ENCODE measurements around the gene C1QTNF9B. TPM values are rescaled to one million over a fixed set of nuclear protein-coding genes. Genes with fewer than 3 reads are reported as not detected.
"Not testable (repeated sequence)": the region's sequence is repeated elsewhere in the genome, so short reads cannot be mapped to it uniquely, and the experiment has no call there.

Gene C1QTNF9B
- 4.1 TPM for total RNA-seq
- long read RNA-seq, result 0 reads

GRCh38 chr13:23897452-23897919 is at the start of gene C1QTNF9B:
Gene C1QTNF9B, minus strand, starts transcription at chr13:23897502.
- intact Hi-C loops (cut with micrococcal nuclease); ATAC-seq; DNase-seq: not testable (repeated sequence)

- intact Hi-C loops (cut with micrococcal nuclease), result no loop called here
Observed at GRCh38 chr13:23946900-23947299, 49.6 kb upstream of the C1QTNF9B start.

GRCh38 chr13:23946067-23946466 is 48.8 kb upstream of the C1QTNF9B start:
- intact Hi-C loops (cut with micrococcal nuclease), result no loop called here
- peak; percentile 29 for ATAC-seq
- DNase-seq, result no peak

More at GRCh38 chr13:23946900-23947299, 49.6 kb upstream of the C1QTNF9B start:
- ATAC-seq (no peak), DNase-seq (no peak)

GRCh38 chr13:23945612-23946011 is 48.3 kb upstream of the C1QTNF9B start:
- intact Hi-C loops (cut with micrococcal nuclease), result no loop called here
- ATAC-seq, result peak; percentile 23
- no peak for DNase-seq

GRCh38 chr13:23941211-23941610 is 43.9 kb upstream of the C1QTNF9B start:
- ATAC-seq, result no peak
- no peak for DNase-seq
- intact Hi-C loops (cut with micrococcal nuclease), result no loop called here

- DNase-seq; intact Hi-C loops (cut with micrococcal nuclease); ATAC-seq: not testable (repeated sequence)
Observed at GRCh38 chr13:23939666-23940065, 42.4 kb upstream of the C1QTNF9B start.

GRCh38 chr13:23934520-23934919 is 37.2 kb upstream of the C1QTNF9B start:
- no peak for ATAC-seq
- no peak for DNase-seq
- intact Hi-C loops (cut with micrococcal nuclease), result no loop called here

GRCh38 chr13:23928985-23929384 is 31.7 kb upstream of the C1QTNF9B start:
- intact Hi-C loops (cut with micrococcal nuclease), result no loop called here
- DNase-seq, result no peak
- ATAC-seq, result no peak

- ATAC-seq (no peak), DNase-seq (no peak)
- intact Hi-C loops (cut with micrococcal nuclease), result loop anchor here (1.0 to 5.0 kb wide), 2 partner anchors 95 to 304 kb away; no protein-coding TSS in a partner anchor
Observed at GRCh38 chr13:23923031-23923430, 25.7 kb upstream of the C1QTNF9B start.

- DNase-seq, result no peak
- intact Hi-C loops (cut with micrococcal nuclease), result loop anchor here (5.0 kb wide), 1 partner anchor 305 kb away; no protein-coding TSS in a partner anchor
- no peak for ATAC-seq
Observed at GRCh38 chr13:23922005-23922932, 25.0 kb upstream of the C1QTNF9B start.

- ATAC-seq (peak; percentile 33), DNase-seq (no peak)
Observed at GRCh38 chr13:23921451-23921888, 24.2 kb upstream of the C1QTNF9B start.

GRCh38 chr13:23919006-23919405 is 21.7 kb upstream of the C1QTNF9B start:
- no peak for DNase-seq
- intact Hi-C loops (cut with micrococcal nuclease), result no loop called here
- ATAC-seq, result no peak

More at GRCh38 chr13:23921451-23921888, 24.2 kb upstream of the C1QTNF9B start:
- intact Hi-C loops (cut with micrococcal nuclease), result loop anchor here (5.0 kb wide), 1 partner anchor 306 kb away; no protein-coding TSS in a partner anchor

- ATAC-seq, result no peak
- intact Hi-C loops (cut with micrococcal nuclease), result no loop called here
- no peak for DNase-seq
Observed at GRCh38 chr13:23918208-23918607, 20.9 kb upstream of the C1QTNF9B start.

GRCh38 chr13:23915308-23915707 is 18.0 kb upstream of the C1QTNF9B start:
- intact Hi-C loops (cut with micrococcal nuclease), result no loop called here
- no peak for ATAC-seq
- no peak for DNase-seq

GRCh38 chr13:23912469-23912868 is 15.2 kb upstream of the C1QTNF9B start:
- intact Hi-C loops (cut with micrococcal nuclease), result no loop called here
- DNase-seq (no peak), ATAC-seq (no peak)

- no peak for DNase-seq
- intact Hi-C loops (cut with micrococcal nuclease), result no loop called here
- ATAC-seq, result no peak
Observed at GRCh38 chr13:23909606-23910005, 12.3 kb upstream of the C1QTNF9B start.

GRCh38 chr13:23905766-23906165 is 8.5 kb upstream of the C1QTNF9B start:
- DNase-seq, result no peak
- intact Hi-C loops (cut with micrococcal nuclease), result no loop called here
- no peak for ATAC-seq

- no peak for DNase-seq
- intact Hi-C loops (cut with micrococcal nuclease), result no loop called here
- no peak for ATAC-seq
Observed at GRCh38 chr13:23903906-23904280, 6.6 kb upstream of the C1QTNF9B start.

- intact Hi-C loops (cut with micrococcal nuclease), result no loop called here
- DNase-seq (no peak), ATAC-seq (peak; percentile 41)
Observed at GRCh38 chr13:23902975-23903905, 5.9 kb upstream of the C1QTNF9B start.

Data from left ventricle myocardium superior (tissue), 1 donor.